GM12801 (cell line): Measurements from ENCODE around the gene SFT2D3.

ENCODE experiments used
- TF ChIP-seq, protein P1 (sequence below): IDR thresholded peaks from one replicate; pipeline ENCODE4 v1.5.1; 2011; ENCODE audit warnings: control low read depth; ENCODE audit not compliant: insufficient read length; ENCODE audit errors: extremely low read depth

The SFT2D3 gene

DNA sequence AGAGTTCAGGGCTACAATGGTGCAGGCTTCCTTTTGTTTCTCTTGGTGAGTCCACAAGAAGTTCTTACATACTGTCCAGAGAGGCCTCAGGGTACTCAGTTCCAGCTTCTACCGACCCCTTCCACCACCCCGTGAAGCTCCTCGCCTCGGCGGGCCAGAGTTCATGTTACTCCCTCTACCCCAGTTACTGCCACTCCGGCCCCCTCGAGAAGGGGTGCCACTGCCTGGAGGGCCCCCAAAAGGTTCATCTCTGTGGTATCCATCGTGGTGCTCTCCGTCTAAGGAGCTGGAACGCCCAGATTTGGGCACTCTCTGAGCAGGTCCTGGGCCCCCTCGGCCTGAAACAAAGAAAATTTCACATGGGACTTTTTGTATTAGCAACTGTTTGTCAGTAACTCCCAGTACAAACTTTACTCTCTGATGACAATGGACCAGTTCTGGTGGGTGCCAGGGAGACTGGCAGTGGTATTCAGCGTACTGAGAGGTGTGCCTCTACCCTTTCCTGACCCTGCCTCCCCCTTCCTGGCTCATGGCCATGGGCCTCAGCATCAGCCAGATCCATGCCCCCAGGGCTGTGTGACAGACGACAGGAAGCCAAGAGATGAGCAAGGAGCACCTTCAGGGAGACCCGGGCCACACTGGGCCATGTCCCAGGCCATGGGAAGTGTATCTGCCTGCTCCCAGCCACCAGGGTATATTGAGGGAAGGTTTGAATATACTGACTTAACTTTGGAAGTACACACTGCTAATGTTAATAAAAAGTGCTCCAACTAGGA is 5.1 kb downstream of the SFT2D3 start:
- TF ChIP-seq, protein P1, sequence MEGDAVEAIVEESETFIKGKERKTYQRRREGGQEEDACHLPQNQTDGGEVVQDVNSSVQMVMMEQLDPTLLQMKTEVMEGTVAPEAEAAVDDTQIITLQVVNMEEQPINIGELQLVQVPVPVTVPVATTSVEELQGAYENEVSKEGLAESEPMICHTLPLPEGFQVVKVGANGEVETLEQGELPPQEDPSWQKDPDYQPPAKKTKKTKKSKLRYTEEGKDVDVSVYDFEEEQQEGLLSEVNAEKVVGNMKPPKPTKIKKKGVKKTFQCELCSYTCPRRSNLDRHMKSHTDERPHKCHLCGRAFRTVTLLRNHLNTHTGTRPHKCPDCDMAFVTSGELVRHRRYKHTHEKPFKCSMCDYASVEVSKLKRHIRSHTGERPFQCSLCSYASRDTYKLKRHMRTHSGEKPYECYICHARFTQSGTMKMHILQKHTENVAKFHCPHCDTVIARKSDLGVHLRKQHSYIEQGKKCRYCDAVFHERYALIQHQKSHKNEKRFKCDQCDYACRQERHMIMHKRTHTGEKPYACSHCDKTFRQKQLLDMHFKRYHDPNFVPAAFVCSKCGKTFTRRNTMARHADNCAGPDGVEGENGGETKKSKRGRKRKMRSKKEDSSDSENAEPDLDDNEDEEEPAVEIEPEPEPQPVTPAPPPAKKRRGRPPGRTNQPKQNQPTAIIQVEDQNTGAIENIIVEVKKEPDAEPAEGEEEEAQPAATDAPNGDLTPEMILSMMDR, result no peak

DNA sequence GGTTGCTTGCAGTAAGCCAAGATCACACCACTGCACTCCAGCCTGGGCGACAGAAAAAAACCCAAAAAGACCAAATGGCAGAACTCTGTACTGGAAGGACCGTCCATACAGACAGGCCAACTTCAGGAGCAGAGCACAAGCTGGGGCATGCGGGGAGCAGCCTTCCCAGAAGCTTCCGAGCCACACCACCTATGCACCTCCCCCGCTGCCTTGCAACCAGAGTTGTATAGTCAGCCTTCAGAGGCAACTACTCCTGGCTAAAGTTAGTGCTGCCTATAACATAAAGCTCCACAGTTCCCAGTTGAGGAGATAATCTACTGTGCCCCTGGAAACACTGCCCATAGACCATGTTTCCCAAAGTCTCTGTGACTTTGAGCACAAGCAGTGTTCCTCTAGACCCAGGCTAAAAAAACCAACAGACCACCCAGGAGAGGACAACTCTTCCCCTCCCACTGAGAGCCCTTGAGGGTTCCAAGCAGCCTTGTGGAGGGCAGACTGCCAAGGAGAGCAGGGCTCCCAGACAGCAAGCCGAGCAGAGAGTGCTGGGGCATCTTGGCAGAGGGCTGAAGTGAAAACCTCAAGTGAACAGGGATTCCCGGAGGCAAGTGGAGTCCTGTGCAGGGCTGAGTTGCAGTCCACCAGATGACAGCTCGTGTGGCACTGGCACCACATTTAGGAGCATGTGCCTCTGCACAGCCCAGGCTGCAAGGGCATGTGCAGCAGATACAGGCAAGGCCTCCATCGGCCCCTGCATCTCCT is 6.8 kb downstream of the SFT2D3 start:
- TF ChIP-seq, protein P1, result no peak

DNA sequence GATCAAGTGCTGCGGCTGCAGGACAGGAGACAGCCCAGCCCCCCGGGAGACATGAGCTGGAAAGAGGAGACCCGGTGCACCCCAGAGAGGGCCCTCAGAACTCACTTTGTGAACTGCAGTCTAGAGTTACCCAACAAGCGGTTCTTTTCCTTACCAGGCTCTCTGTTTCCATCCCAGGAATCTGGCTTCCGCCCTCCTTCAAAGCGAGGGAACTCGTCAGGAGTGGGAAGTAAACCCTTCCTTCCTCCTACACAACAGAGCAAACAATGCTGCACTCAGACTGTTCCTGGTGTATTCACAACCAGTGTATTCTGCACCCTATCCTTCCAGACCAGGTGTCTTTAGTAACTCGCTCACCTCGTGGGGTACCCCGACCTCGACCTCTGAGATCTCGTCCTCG is 8.0 kb downstream of the SFT2D3 start:
- TF ChIP-seq, protein P1, result no peak

DNA sequence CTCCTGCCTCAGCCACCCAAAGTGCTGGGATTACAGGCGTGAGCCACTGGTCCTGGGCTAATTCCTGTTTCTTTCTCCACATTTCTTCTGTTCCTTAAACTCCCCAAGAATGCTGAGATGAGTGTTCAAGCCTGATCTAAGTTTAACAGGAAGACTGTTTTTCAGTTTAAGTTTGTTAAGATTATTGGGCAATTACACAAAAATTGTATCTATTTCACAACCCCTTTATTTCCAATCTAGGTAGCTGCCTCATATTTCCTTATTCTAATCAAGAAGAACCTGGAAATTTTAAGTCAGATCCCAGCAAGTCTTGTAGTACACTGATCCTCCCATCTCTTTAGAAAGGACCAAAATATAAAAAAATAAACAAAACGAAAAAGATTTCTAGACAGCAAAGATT is 11.7 kb downstream of the SFT2D3 start:
- TF ChIP-seq, protein P1, result no peak

DNA sequence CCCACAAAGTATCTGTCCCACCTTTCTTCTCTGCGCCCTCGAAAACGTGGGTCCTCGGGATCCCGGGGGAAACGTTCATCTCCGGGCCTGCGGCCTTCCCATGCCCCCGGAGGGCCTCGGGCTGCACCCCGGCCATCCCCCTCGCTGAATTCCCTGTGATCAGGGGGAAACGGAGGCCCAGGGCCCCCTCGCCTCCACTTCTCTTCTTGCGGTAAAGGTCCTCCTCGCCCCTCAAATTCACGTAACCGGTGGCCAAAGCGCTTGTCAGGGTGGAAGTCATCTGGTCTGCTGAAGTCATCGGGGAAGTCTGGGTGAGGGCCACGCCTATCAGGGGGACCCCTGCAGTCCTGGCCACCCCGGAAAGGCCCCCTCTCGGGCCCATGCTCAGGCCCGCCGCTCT is 12.3 kb downstream of the SFT2D3 start:
- TF ChIP-seq, protein P1, result no peak

DNA sequence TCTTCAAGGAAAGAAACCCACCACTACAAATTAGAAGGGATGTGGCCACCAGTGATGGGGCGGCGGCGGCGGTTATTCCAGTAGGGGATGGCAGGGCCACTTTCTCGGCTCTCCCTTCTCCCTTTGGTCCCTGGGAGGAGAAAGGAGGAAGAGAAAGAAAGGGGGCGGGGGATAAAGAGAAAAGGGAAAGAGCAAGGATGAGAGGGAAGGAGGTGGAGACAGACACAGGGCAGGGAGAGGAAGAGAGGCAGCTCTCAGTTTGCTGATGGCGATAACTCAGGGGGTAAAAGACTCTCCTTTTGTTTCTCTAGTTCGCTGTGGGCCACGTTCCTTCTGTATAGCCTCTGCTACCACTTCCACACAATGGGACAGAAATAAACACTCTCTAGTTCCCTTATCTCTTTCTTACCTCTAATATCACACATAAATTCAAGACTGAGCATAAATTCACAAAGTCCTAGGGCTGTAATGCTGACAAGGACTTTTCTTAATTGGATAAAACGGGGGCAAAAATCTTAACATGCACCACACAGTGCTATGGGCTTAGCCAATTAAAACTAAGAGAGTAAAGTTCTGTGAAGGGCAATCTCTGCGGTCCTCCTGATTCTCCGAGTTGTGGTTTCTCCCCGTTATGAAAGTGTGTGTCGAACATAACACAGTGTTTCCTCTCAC is 14.6 kb downstream of the SFT2D3 start:
- TF ChIP-seq, protein P1, result no peak

DNA sequence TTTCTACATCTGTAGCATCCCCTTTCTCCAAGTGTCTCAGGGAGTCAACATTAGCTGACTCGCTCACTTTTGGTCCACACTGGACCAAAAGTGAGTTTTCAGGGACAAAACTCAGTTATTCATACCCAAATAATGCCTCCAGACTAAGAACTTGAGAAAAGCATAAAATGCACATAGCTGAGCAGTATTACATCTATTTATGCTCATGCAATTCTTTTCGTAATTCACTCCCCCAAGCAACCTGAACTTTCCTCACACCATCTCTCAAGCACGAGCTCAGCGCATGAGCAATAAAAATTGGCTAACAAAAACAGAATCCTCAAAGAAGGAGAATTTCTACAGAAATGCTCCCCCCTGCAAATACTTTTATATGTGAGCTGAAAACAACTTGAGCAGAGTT is 17.0 kb downstream of the SFT2D3 start:
- TF ChIP-seq, protein P1, result no peak
